Rectal smooth muscle tissue (tissue), 1 donor: ENCODE data around the gene NPAS2.

Experiments used
- H3K27ac ChIP-seq: one replicate; pipeline ENCODE4 v1.7.0; 2013; ENCODE audit warnings: low read depth, low read length, inconsistent platforms
- H3K27me3 ChIP-seq: one replicate; pipeline ENCODE4 v1.7.0; 2013; ENCODE audit warnings: low read length; ENCODE audit not compliant: control insufficient read depth, insufficient read depth
- H3K36me3 ChIP-seq: one replicate; pipeline ENCODE4 v1.7.0; 2013; ENCODE audit warnings: low read length; ENCODE audit not compliant: control insufficient read depth, insufficient read depth
- H3K4me1 ChIP-seq: one replicate; pipeline ENCODE4 v1.7.0; 2013; ENCODE audit warnings: low read length; ENCODE audit not compliant: control insufficient read depth, insufficient read depth
- H3K4me3 ChIP-seq: one replicate; pipeline ENCODE4 v1.7.0; 2013; ENCODE audit warnings: low read length
- H3K9ac ChIP-seq: one replicate; pipeline ENCODE4 v1.7.0; 2013; ENCODE audit warnings: low read length

The NPAS2 gene

DNA sequence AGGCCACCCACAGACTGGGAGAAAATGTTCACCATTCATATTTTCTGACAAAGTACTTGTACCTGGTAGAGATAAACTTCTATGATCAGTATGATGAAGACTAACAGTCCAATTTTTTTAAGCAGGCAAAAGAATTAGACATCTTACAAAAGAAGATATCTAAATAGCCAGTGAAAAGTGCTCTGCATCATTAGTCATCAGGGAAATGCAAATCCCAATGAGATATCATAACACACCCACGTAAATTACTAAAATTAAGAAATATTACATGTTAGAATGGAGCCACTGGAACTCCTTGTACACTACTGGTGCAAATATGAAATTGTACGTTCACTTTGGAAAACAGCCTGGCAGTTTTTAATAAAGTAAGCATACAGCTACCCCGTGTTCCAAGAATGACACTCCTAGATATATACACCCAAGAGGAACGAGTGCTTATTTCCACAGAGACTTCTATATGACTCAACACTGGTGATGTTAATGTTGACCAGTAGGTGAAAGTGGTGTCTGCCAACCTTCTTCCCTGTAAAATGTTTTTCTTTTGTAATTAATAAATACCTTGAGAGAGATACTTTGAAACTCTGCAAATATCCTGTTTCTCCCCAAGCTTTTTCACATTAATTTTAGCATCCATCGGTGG lies 80.3 kb downstream of the NPAS2 start:
- no peak overlapping the region for H3K9ac ChIP-seq
- no peak overlapping the region for H3K27ac ChIP-seq

DNA sequence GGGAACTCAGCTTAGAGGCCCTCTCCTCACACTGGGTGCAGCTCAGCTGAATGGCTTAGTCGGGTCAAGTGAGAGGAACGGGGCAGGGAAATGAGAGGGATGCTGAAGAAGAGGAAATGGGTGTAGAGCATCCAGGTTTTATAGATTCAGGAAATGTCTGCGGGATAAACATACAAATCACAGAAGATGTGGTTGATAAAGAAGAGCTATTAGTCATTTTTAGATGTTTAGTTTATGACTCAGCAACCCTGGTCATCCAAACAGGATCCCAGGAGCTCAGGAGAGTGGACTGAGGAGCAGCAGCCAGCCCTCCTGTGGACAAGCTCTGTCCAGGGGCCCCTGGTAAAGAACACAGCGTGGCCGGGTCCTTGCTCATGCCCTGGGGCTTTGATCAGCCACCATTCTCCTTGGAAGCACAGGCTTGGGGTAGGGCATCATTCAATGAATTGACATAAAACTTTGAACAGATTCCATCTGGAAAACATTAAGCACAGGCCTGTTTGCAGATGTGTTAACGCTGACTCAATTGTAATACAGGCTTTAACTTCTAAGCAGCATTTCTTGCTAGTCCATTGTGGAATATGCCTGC lies 83.0 kb downstream of the NPAS2 start:
- Histone ChIP-seq H3K4me1 (no peaks in the 10 kb centered on the region), H3K27ac (no peak overlapping the region), H3K27me3 (no peaks in the 10 kb centered on the region), H3K36me3 (no peaks in the 10 kb centered on the region), H3K9ac (no peak overlapping the region), H3K4me3 (no peak overlapping the region)

More for the DNA sequence above, 80.3 kb downstream of the NPAS2 start:
- Histone ChIP-seq H3K27me3 (no peaks in the 10 kb centered on the region), H3K4me1 (no peaks in the 10 kb centered on the region), H3K4me3 (no peak overlapping the region), H3K36me3 (no peaks in the 10 kb centered on the region)

DNA sequence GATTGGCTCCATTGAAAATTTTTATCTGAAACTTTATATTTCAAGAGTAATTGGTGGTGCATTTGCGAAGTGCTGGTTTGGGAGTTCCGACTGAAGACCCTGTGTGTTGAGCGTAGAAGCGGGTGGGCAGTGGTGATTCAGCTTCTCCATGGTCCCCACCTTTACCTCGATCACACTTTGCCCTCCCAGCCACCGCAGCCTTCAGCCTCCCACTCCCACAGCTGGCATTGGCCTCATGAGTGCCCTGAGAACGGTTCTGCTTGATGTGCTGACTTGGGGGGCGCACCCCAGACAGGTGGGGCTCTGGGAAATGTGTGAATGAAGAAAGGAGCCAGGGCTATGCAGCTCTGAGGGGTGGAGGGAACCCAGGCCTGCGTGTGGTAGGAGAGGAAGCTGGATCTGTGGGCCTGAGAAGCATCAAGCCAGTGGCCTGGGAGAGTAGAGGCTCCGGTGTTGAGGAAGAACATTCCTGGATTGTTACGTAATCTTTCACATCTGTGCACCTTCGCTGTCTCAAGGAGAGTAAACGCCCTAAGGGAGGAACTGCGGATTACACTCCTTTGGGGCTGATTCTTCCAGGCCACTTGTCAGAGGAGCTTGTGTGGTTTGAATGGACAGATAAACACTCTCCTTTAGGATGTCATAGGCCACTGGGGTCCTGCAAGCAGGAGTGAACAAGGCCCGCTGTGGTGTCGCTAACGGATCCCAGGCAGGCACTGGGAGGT lies 83.8 kb downstream of the NPAS2 start:
- Histone ChIP-seq H3K36me3 (no peaks in the 10 kb centered on the region), H3K27ac (no peak overlapping the region), H3K4me3 (no peak overlapping the region), H3K4me1 (no peaks in the 10 kb centered on the region), H3K27me3 (no peaks in the 10 kb centered on the region), H3K9ac (no peak overlapping the region)

DNA sequence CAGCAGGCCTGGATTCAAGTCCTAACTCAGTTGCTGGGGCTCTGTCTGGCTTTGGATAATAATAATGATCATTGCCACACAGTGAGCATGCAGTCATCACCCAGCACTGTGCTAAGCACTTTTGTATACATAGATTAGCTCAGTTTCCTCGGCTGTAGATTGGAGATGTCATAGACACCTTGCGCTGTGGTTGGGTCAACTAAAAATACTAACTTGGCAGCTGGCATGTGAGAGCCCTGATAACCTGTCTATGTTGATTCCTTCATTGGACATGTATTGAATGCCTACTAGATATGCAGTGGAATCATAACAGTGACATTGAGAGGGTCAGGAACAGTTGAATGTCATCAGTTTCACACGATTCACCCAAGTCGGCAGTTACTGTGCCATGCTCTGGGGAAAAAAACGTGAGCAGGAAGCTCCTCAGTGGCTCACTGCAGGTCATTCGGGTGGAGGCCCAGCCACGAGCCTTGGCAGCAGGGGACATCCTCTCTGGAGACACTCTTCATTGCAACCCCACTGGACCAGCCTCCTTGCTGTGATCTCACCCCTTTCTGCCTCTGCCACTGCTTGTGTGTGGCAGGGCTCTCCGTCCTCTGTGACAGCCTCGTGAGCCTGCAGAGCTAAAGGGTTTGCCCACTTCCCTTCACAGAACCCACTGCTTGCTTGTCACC lies 85.3 kb downstream of the NPAS2 start:
- Histone ChIP-seq H3K27ac (no peak overlapping the region), H3K27me3 (no peaks in the 10 kb centered on the region), H3K4me1 (no peaks in the 10 kb centered on the region), H3K9ac (no peak overlapping the region), H3K4me3 (no peak overlapping the region), H3K36me3 (no peaks in the 10 kb centered on the region)

DNA sequence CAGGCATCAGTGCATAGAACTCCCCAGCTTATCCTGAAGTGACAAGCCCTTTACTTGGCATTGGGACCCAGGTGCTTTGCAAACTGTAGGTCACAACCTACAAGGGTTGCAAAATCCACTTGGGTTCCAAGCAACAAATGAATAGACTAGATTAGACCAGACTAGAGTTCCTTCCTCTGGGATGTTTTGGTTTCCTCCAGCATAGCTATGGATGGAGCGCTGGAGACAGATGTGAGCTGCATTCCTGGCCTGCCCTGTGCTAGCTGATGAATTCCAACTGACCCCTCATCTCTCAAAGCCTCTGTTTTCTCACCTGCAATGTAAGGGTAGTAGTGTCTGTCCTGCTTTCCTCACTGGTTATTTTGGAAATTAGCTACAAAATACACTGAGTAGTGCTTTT lies 86.2 kb downstream of the NPAS2 start:
- Histone ChIP-seq H3K27me3 (no peaks in the 10 kb centered on the region), H3K4me3 (no peak overlapping the region), H3K9ac (no peak overlapping the region), H3K27ac (no peak overlapping the region), H3K36me3 (no peaks in the 10 kb centered on the region), H3K4me1 (no peaks in the 10 kb centered on the region)

DNA sequence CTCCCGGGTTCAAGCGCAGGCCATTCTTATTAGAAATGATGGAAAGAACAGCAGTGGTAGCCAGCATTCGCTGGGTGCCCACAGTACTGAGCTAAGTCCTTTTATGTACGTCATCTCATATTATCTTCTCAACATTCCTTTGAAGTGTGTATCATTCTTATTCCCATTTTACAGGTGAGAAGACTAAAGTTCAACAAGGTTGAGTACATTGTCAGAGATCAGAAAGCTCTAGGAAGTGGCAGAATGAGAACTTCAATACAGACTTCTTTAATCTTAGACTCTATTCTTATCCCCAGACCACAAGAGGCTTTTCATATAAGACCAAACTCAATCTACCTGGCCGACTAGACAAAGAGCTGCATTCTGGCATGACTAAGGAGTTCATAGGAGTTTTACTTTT lies 86.7 kb downstream of the NPAS2 start:
- Histone ChIP-seq H3K27me3 (no peaks in the 10 kb centered on the region), H3K27ac (no peak overlapping the region), H3K4me1 (no peaks in the 10 kb centered on the region), H3K36me3 (no peaks in the 10 kb centered on the region), H3K9ac (no peak overlapping the region), H3K4me3 (no peak overlapping the region)

DNA sequence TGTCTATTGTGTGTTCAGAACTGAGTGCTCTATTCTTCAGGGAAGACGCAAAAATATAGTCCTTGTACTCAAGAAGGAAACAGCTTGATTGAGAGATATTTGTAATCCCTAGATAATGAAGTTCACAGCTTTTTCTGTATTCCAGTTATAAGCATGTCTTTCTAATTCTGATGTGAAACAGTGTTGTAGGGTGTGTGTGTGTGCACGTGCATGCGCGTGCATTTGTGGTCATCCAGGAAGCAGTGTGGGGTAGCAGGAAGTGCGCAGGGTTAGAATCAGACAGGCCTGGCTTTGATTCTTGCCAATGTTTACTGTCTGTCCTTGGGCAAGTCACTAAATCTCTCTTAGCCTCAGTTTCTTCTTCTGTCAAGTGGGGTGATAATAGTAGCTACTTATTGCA lies 87.9 kb downstream of the NPAS2 start:
- Histone ChIP-seq H3K4me1 (no peaks in the 10 kb centered on the region), H3K9ac (no peak overlapping the region), H3K4me3 (no peak overlapping the region), H3K27me3 (no peaks in the 10 kb centered on the region), H3K36me3 (no peaks in the 10 kb centered on the region), H3K27ac (no peak overlapping the region)

DNA sequence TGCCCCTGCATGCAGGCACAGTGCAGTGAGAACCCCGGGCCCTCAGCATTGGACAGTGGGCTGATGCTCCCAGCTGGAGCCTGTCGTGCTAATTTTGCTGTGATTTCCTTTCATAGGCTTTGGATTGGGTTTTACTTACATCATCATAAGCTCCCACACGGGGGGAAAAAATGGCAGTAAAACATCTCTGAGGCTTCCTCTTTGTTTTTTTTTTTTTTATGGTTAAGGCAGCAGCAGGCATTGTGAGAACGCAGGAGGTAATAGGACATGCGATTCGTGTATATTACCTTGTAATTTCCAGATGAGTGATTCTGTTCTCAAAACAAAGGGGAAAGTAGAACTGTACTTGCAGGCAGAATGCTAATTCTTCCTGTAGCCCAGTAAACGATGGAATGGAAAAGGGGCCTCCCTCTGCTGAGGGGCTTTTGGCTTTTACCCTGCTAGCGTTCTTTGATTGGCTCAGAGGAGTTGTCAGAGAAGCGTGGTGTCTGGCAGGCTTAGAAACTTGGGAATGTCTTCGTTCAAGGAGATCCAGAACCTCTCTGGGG lies 89.7 kb downstream of the NPAS2 start:
- no peak overlapping the region for H3K4me3 ChIP-seq
- H3K9ac ChIP-seq, result no peak overlapping the region
- no peak overlapping the region for H3K27ac ChIP-seq
- H3K36me3 ChIP-seq, result peaks cover under 1% of the 10 kb centered on the region
- no peaks in the 10 kb centered on the region for H3K4me1 ChIP-seq
- no peaks in the 10 kb centered on the region for H3K27me3 ChIP-seq

DNA sequence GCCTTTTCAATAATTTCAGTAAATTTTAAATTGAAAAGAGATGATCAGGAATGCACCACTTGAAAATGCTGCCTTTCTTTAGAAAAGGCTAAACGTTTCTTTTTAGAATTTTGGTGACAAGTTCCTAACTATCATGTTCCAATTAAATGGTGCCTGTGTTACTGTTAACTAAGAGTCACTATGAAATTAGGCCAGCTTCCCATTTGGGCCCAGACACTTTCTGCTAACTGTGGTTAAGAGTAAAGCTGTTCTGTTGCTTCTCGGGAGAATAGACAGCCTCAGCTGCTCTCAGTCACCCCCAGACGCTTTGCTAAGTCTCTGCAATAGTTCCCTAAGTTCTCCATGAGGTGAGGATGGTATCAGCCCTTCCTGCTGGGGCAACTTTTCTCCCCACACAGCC lies 90.2 kb downstream of the NPAS2 start:
- no peak overlapping the region for H3K4me3 ChIP-seq
- no peak overlapping the region for H3K27ac ChIP-seq
- peaks cover 2% of the 10 kb centered on the region for H3K36me3 ChIP-seq
- no peak overlapping the region for H3K9ac ChIP-seq
- no peaks in the 10 kb centered on the region for H3K4me1 ChIP-seq
- H3K27me3 ChIP-seq, result no peaks in the 10 kb centered on the region

DNA sequence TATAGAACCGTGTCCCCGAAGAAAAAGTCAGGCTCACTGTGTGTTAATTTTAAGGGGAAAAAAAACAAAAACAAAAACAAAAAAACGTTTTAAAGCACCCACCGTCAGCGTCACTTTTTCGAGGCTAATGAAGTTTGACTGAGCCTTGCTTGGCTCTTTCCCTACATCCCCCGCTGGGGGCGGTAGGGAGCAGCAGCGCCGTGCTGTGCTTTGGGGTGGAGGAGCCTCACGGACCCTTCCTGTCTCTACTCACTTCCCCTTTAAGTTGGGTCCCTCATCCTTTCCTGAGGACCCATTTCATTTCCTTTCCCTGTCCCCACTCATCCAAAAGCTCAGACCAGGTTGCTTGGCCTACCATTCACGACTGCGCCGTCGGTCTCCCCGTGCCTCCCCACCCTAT lies 99.4 kb downstream of the NPAS2 start:
- peaks cover under 1% of the 10 kb centered on the region for H3K4me1 ChIP-seq
- no peaks in the 10 kb centered on the region for H3K27me3 ChIP-seq
- no peak overlapping the region for H3K4me3 ChIP-seq
- H3K36me3 ChIP-seq, result peaks cover 2% of the 10 kb centered on the region
- H3K27ac ChIP-seq, result no peak overlapping the region
- no peak overlapping the region for H3K9ac ChIP-seq

DNA sequence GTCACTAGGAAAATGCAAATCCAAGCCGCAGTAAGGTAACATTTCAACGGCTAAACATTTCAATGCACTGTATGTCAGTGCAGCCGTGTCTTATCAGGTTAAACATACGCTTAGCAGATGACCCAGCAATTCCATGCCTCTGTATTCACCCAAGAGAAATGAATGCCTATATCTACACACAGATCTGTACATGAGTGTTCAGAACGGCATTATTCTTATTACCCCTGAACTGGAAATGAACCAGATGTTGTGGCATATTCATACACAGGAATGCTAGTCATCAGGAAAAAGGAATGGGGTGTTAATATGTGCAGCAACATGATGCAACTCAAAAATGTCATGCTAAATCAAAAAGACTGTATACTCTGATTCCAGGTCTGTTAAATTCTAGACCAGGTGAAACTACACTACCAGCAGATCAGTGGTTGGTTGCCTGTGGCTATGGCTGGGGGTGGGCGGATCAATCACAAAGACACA lies 101.8 kb downstream of the NPAS2 start:
- Histone ChIP-seq H3K4me1 (peaks cover 3% of the 10 kb centered on the region), H3K27me3 (no peaks in the 10 kb centered on the region), H3K27ac (no peak overlapping the region), H3K36me3 (no peaks in the 10 kb centered on the region), H3K9ac (no peak overlapping the region), H3K4me3 (no peak overlapping the region)

DNA sequence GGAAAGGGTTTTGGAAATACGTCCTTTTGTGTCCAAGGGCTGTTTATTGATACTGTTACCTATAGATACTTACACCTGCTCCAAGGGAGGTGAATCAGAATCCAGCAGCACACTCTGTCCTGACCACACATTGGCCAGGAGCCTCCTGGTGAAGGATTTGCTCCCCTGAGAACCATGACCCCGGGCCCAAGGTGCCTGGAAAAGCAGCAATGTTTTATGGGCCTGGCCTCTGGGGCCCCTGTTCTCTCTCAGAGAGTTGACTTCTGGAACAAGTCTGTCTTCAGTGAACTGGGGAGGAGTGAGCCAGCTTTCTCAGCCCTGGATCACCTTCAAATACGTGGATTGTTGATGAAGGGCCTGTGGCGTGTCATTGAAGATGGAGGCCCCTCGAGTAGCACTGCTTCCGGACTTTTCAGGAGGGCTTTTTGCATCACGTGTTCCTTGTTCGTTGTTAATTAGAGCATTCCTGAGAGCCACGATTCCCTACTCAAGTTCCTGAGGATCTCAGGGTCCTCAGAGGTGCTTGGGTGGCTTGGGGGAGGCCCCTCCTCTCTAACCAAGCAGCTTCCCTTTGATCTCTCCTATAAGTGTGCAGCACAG lies 103.6 kb downstream of the NPAS2 start:
- peaks cover 3% of the 10 kb centered on the region for H3K4me1 ChIP-seq
- H3K4me3 ChIP-seq, result no peak overlapping the region
- H3K36me3 ChIP-seq, result no peaks in the 10 kb centered on the region
- no peak overlapping the region for H3K27ac ChIP-seq
- H3K9ac ChIP-seq, result no peak overlapping the region
- no peaks in the 10 kb centered on the region for H3K27me3 ChIP-seq
